Glutamatergic neuron (in vitro differentiated cells): ENCODE measurements around the gene STRBP. TPM values are rescaled to one million over a fixed set of nuclear protein-coding genes. Genes with fewer than 3 reads are reported as not detected.
"Not testable (repeated sequence)": the region's sequence is repeated elsewhere in the genome, so short reads cannot be mapped to it uniquely, and the experiment has no call there.

Experiments used
- DNase-seq: peaks from one replicate; pipeline ENCODE4 v3.0.0; 2022
- H3K27ac Mint-ChIP-seq: one replicate; pipeline ENCODE4 v1.8.0; 2020; ENCODE audit warnings: mild to moderate bottlenecking, mixed read lengths, inconsistent platforms; ENCODE audit not compliant: unreplicated experiment
- H3K27me3 Mint-ChIP-seq: one replicate; pipeline ENCODE4 v1.8.0; 2020; ENCODE audit warnings: mild to moderate bottlenecking, moderate library complexity, mixed read lengths, inconsistent platforms; ENCODE audit not compliant: unreplicated experiment
- H3K36me3 Mint-ChIP-seq: one replicate; pipeline ENCODE4 v1.8.0; 2020; ENCODE audit warnings: mild to moderate bottlenecking, mixed read lengths, inconsistent platforms; ENCODE audit not compliant: unreplicated experiment
- H3K4me1 Mint-ChIP-seq: one replicate; pipeline ENCODE4 v1.8.0; 2020; ENCODE audit warnings: mild to moderate bottlenecking, low read depth, mixed read lengths, inconsistent platforms; ENCODE audit not compliant: unreplicated experiment
- H3K4me3 Mint-ChIP-seq: one replicate; pipeline ENCODE4 v1.8.0; 2020; ENCODE audit warnings: mild to moderate bottlenecking, mixed read lengths, inconsistent platforms; ENCODE audit not compliant: unreplicated experiment
- H3K9me3 Mint-ChIP-seq: one replicate; pipeline ENCODE4 v1.8.0; 2020; ENCODE audit warnings: mild to moderate bottlenecking, moderate library complexity, mixed read lengths, inconsistent platforms; ENCODE audit not compliant: unreplicated experiment
- CTCF ChIP-seq: fragments of 200-600 bp; sonication (generic); IDR thresholded peaks from one replicate; pipeline ENCODE4 v1.5.0; 2021; ENCODE audit not compliant: partially characterized antibody, unreplicated experiment
- total RNA-seq: library from RNA; stranded (reverse); fragmentation: NEBNext Ultra II Directional; extraction: Animal tissue kit (Norgen Biotek cat#: 25700); gene quantifications from one replicate; pipeline ENCODE4 v1.2.1, GENCODE V29; 2021; ENCODE audit not compliant: unreplicated experiment

STRBP gene
- total RNA-seq, 1 donor from 2014 or later: 111 TPM

DNA sequence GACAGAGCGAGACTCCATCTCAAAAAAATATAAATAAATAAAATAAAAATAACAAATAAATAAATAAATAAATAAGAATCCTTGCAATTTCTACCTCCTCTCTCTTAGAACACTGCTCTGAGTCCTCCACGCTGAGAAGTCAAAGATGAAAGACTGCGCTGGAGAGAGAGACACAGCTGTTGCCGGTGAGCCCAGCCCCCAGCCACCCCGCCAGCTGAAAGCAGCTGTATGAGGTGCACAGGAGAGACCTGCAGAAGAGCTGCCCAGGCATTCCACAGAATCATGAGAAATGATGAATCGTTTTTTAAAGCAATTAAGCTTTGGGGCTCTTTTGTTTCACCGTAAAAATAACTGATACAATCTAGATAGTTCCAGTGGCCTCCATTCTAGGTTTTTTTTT lies 16.3 kb upstream of the STRBP start:
- no peaks in the 10 kb centered on the region for H3K9me3 Mint-ChIP-seq
- H3K4me1 Mint-ChIP-seq: no peaks in the 10 kb centered on the region
- H3K27me3 Mint-ChIP-seq: no peaks in the 10 kb centered on the region
- H3K4me3 Mint-ChIP-seq: no peak overlapping the region
- no peak for TF ChIP-seq CTCF
- no peak for DNase-seq
- H3K27ac Mint-ChIP-seq: no peak overlapping the region
- no peaks in the 10 kb centered on the region for H3K36me3 Mint-ChIP-seq

GRCh38 chr9:123283455-123283854 lies 15.1 kb upstream of the STRBP start:
- H3K4me3 Mint-ChIP-seq: no peak overlapping the region
- no peak overlapping the region for H3K27ac Mint-ChIP-seq
- H3K27me3 Mint-ChIP-seq: no peaks in the 10 kb centered on the region
- DNase-seq: no peak
- no peak for TF ChIP-seq CTCF
- H3K9me3 Mint-ChIP-seq: no peaks in the 10 kb centered on the region
- H3K4me1 Mint-ChIP-seq: no peaks in the 10 kb centered on the region
- H3K36me3 Mint-ChIP-seq: peaks cover 5% of the 10 kb centered on the region

- Mint-ChIP-seq H3K27me3 (no peaks in the 10 kb centered on the region), H3K9me3 (no peaks in the 10 kb centered on the region), H3K36me3 (peaks cover 5% of the 10 kb centered on the region), H3K4me1 (no peaks in the 10 kb centered on the region), H3K27ac (no peak overlapping the region), H3K4me3 (no peak overlapping the region)
- TF ChIP-seq CTCF: no peak
- DNase-seq: no peak
Observed at GRCh38 chr9:123283048-123283408, 14.6 kb upstream of the STRBP start.

- no peaks in the 10 kb centered on the region for H3K9me3 Mint-ChIP-seq
- no peak overlapping the region for H3K4me3 Mint-ChIP-seq
- no peak overlapping the region for H3K27ac Mint-ChIP-seq
- TF ChIP-seq CTCF: no peak
- no peak for DNase-seq
- H3K36me3 Mint-ChIP-seq: peaks cover 5% of the 10 kb centered on the region
- H3K4me1 Mint-ChIP-seq: no peaks in the 10 kb centered on the region
- no peaks in the 10 kb centered on the region for H3K27me3 Mint-ChIP-seq
Observed at GRCh38 chr9:123282362-123283047, 14.1 kb upstream of the STRBP start.

DNA sequence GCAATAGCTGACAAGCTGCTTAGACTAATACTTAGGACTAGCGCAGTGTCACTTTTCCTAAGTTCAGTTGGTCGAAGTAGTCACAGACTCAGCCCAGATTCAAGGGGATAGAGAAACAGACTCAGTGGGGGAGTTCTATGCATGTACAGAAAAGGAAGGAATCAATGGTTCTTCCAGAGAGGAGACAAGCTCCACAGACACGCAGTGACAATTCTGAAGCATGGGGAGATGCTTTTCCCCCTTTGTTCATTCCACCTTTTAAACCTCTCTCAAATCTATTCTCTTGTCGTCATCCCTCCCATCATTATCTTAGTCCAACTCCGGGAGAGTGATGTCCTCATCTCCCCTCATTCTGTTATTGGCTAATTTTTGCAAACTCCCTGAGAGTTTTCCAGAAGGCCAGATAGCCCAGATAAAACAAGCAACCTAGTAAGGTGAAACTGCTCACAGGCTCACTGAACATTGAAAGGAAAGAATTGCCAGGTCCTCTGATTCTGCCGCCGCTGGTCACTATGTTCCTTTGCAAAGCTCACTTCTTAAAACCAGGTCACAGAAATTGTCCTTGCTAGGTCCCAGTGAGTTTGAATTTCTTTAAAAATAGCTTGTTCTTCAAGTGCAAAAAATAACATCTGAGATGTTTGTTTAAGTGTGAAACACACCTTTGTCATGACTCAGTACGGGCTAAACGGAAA lies 13.4 kb upstream of the STRBP start:
- Mint-ChIP-seq H3K4me1 (no peaks in the 10 kb centered on the region), H3K27ac (no peak overlapping the region), H3K27me3 (no peaks in the 10 kb centered on the region), H3K4me3 (no peak overlapping the region), H3K9me3 (no peaks in the 10 kb centered on the region), H3K36me3 (peaks cover 5% of the 10 kb centered on the region)
- TF ChIP-seq CTCF: no peak
- DNase-seq: no peak

- not testable (repeated sequence) for H3K36me3 Mint-ChIP-seq, H3K9me3 Mint-ChIP-seq, H3K27ac Mint-ChIP-seq, H3K4me3 Mint-ChIP-seq, DNase-seq, H3K4me1 Mint-ChIP-seq, H3K27me3 Mint-ChIP-seq
Observed at GRCh38 chr9:123278879-123279493, 10.6 kb upstream of the STRBP start.
